HepG2 (cell line): ENCODE data around the gene MACROD2. TPM values are rescaled to one million over a fixed set of nuclear protein-coding genes. Genes with fewer than 3 reads are reported as not detected.

Experiments
- ATAC-seq: fragments of 200-7000 bp; cut with Tn5 transposase; 3 replicates; pipeline ENCODE4 v1.9.1; 2020; ENCODE audit warnings: mild to moderate bottlenecking, moderate library complexity
- BruUV-seq: library from RNA; stranded (reverse); fragments of 400-500 nt; replicated peaks from 2 replicates; lab custom pipeline; 2021; lab: Mats Ljungman, UMichigan
- CTCF ChIA-PET: fragments of 300-600 bp; formaldehyde crosslinking; extraction: SDS; loops from one replicate; lab custom pipeline; 2021; ENCODE audit warnings: low total read pairs, inconsistent platforms, low intra/inter-chr PET ratio; lab: Yijun Ruan, JAX
- POLR2A ChIA-PET: fragments of 350-600 bp; sonication (Branson Sonifier 250); formaldehyde crosslinking; loops from one replicate; lab custom pipeline; 2020; ENCODE audit warnings: antibody characterized with exemption, inconsistent platforms; lab: Yijun Ruan, JAX
- DNase-seq: peaks from one replicate; pipeline ENCODE4 v3.0.0-alpha.2; 2015; ENCODE audit warnings: low spot score
- FAIRE-seq: peaks from 3 replicates; lab custom pipeline; 2011; peaks lifted over from hg19 to GRCh38; lab: Jason Lieb, UNC
- H2AFZ ChIP-seq: one replicate; pipeline ENCODE4 v1.6.1; 2011; ENCODE audit warnings: low read length, inconsistent platforms
- H3K27ac ChIP-seq: fragments of 300-600 bp; 3 replicates; pipeline ENCODE4 v1.8.0; 2011; ENCODE audit warnings: mixed run types, mild to moderate bottlenecking, mixed read lengths, low read length, inconsistent platforms; ENCODE audit not compliant: insufficient read depth; ENCODE audit errors: extremely low read length
- H3K27me3 ChIP-seq, 2 experiments: fragments of 200-600 bp in 1 of 2; 2 replicates in 1 of 2; 3 replicates in 1 of 2; pipeline versions ENCODE4 v1.6.0 to v1.8.0; 2011; ENCODE audit warnings: low read length in 2 of 2, mild to moderate bottlenecking in 2 of 2, moderate library complexity in 2 of 2, inconsistent platforms in 1 of 2; ENCODE audit not compliant: insufficient read depth in 2 of 2, control insufficient read depth in 1 of 2
- H3K36me3 ChIP-seq, 2 experiments: fragments of 200-600 bp in 1 of 2; replicated peaks in 1 of 2; 2 replicates in 1 of 2; 3 replicates in 1 of 2; pipeline versions ENCODE4 v1.5.1 to v1.8.0; 2011; ENCODE audit warnings: low read length in 2 of 2, inconsistent platforms in 1 of 2; ENCODE audit not compliant: insufficient read depth in 2 of 2, control insufficient read depth in 1 of 2
- H3K4me1 ChIP-seq: 2 replicates; pipeline ENCODE4 v1.5.1; 2012; ENCODE audit warnings: low read length, inconsistent platforms; ENCODE audit not compliant: insufficient read depth
- H3K4me2 ChIP-seq: 2 replicates; pipeline ENCODE4 v1.6.0; 2011; ENCODE audit warnings: low read depth, low read length, inconsistent platforms
- H3K4me3 ChIP-seq, 3 experiments: fragments of 200-600 bp in 1 of 3; sonication (generic), shearing (Covaris generic) in 1 of 3; replicated peaks in 1 of 3; 2 replicates each; pipeline ENCODE4 v1.5.1; 2011 to 2016; ENCODE audit warnings: low read length in 3 of 3, inconsistent platforms in 2 of 3, low read depth in 2 of 3, mild to moderate bottlenecking in 2 of 3, control low read depth in 1 of 3, mixed read lengths in 1 of 3; ENCODE audit not compliant: insufficient read depth in 1 of 3
- H3K79me2 ChIP-seq: one replicate; pipeline ENCODE4 v1.6.1; 2011; ENCODE audit warnings: low read length, inconsistent platforms; ENCODE audit not compliant: insufficient read depth
- H3K9ac ChIP-seq: 2 replicates; pipeline ENCODE4 v1.6.0; 2011; ENCODE audit warnings: mild to moderate bottlenecking, low read depth, low read length, inconsistent platforms; ENCODE audit not compliant: insufficient read depth
- H3K9me3 ChIP-seq: 2 replicates; pipeline ENCODE4 v1.5.1; 2012; ENCODE audit warnings: mild to moderate bottlenecking, low read length
- H4K20me1 ChIP-seq: 2 replicates; pipeline ENCODE4 v1.6.0; 2011; ENCODE audit warnings: inconsistent platforms, mild to moderate bottlenecking, low read length, moderate library complexity; ENCODE audit not compliant: insufficient read depth
- AKAP8 ChIP-seq: sonication (generic); formaldehyde crosslinking; IDR thresholded peaks from 2 replicates; pipeline ENCODE4 v1.5.1; 2020; ENCODE audit warnings: mild to moderate bottlenecking, missing genetic modification reagents
- DRAP1 ChIP-seq: IDR thresholded peaks from 2 replicates; pipeline ENCODE4 v1.6.1; 2016; ENCODE audit warnings: missing genetic modification reagents, missing compliant biosample characterization
- PAXIP1 ChIP-seq: sonication (generic); formaldehyde crosslinking; conservative IDR thresholded peaks from 2 replicates; pipeline ENCODE4 v1.4.0; 2020; ENCODE audit warnings: mild to moderate bottlenecking, missing genetic modification reagents, moderate library complexity
- REST ChIP-seq, 2 experiments: IDR thresholded peaks; 2 replicates each; pipeline ENCODE4 v1.6.1; 2011 to 2012; ENCODE audit warnings: low read length in 2 of 2, borderline replicate concordance in 1 of 2, low read depth in 1 of 2, mild to moderate bottlenecking in 1 of 2, moderate library complexity in 1 of 2
- TCF7 ChIP-seq: sonication (generic); IDR thresholded peaks from 2 replicates; pipeline ENCODE4 v1.6.1; 2016; ENCODE audit warnings: antibody characterized with exemption, low read depth
- TFDP2 ChIP-seq: sonication (generic); formaldehyde crosslinking; IDR thresholded peaks from 2 replicates; pipeline ENCODE4 v1.4.0; 2020; ENCODE audit warnings: missing genetic modification reagents
- ZFYVE20 ChIP-seq: sonication (generic); formaldehyde crosslinking; IDR thresholded peaks from 2 replicates; pipeline ENCODE4 v1.8.0; 2023; ENCODE audit warnings: low read depth, mild to moderate bottlenecking, moderate library complexity, missing genetic modification reagents, borderline replicate concordance
- ZNF17 ChIP-seq: sonication (generic); formaldehyde crosslinking; IDR thresholded peaks from 2 replicates; pipeline ENCODE4 v1.5.0; 2020; ENCODE audit warnings: mild to moderate bottlenecking, missing genetic modification reagents
- ZNF224 ChIP-seq: sonication (generic); formaldehyde crosslinking; IDR thresholded peaks from 2 replicates; pipeline ENCODE4 v1.5.0; 2020; ENCODE audit warnings: mild to moderate bottlenecking, missing genetic modification reagents
- ZNF230 ChIP-seq: sonication (generic); formaldehyde crosslinking; IDR thresholded peaks from 2 replicates; pipeline ENCODE4 v1.4.0; 2020; ENCODE audit warnings: mild to moderate bottlenecking, missing genetic modification reagents
- ZNF24 ChIP-seq: fragments of 450-650 bp; IDR thresholded peaks from 2 replicates; pipeline ENCODE4 v1.6.1; 2017; ENCODE audit warnings: antibody characterized with exemption, mild to moderate bottlenecking
- ZNF44 ChIP-seq: sonication (generic); formaldehyde crosslinking; IDR thresholded peaks from 2 replicates; pipeline ENCODE4 v1.5.1; 2020; ENCODE audit warnings: mild to moderate bottlenecking, missing genetic modification reagents
- ZNF629 ChIP-seq: sonication (generic); formaldehyde crosslinking; conservative IDR thresholded peaks from 2 replicates; pipeline ENCODE4 v1.5.0; 2020; ENCODE audit warnings: missing genetic modification reagents
- ZNF639 ChIP-seq: conservative IDR thresholded peaks from 2 replicates; pipeline ENCODE4 v1.6.1; 2018; ENCODE audit warnings: missing genetic modification reagents
- ZNF879 ChIP-seq: sonication (generic); formaldehyde crosslinking; IDR thresholded peaks from 2 replicates; pipeline ENCODE4 v1.8.1; 2023; ENCODE audit warnings: missing genetic modification reagents
- WGBS: methylation state at CpG from one replicate; pipeline ENCODE4 v1.1.6; 2017; ENCODE audit warnings: low lambda C conversion rate; 5-methylcytosine and 5-hydroxymethylcytosine counted together
- in situ Hi-C: cut with HindIII; loops from 2 replicates; pipeline ENCODE4 v1.10.0; 2017; ENCODE audit warnings: low pct_unique_long_range_greater_than_20kb; ENCODE audit not compliant: extremely low pct_ligation_motif_present
- intact Hi-C: fragments of 100-400 bp; cut with micrococcal nuclease; formaldehyde crosslinking; loops from one replicate; pipeline ENCODE4 v1.10.0; 2022; ENCODE audit not compliant: unreplicated experiment
- polyA plus RNA-seq, 8 experiments: library from polyadenylated mRNA; depleted of rRNA in 3 of 8; stranded (reverse) in 7 of 8; unstranded in 1 of 8; fragments of >200 nt; fragmentation: Illumina TruSeq in 4 of 8; extraction: Trizol in 4 of 8; gene quantifications; 2 replicates each; pipeline versions ENCODE4 v1.2.1 to v1.2.3, GENCODE V29; 2011 to 2016; ENCODE audit warnings: low read depth in 4 of 8, missing spikeins in 1 of 8, mixed read lengths in 1 of 8; ENCODE audit not compliant: insufficient read depth in 1 of 8
- total RNA-seq, 5 experiments: library from RNA; depleted of rRNA; stranded (reverse); fragments of >200 nt; fragmentation: Illumina TruSeq; extraction: Trizol; gene quantifications; 2 replicates each; pipeline ENCODE4 v1.2.3, GENCODE V29; 2016; ENCODE audit warnings: low read depth in 1 of 5

MACROD2 gene
- total and polyA plus RNA-seq, 2 of the 13 experiments (the other 11 are each of a cell fraction or from before 2014, with no cell fraction given): 0.13 to 0.51 TPM

GRCh38 chr20:15848995-15849610 lies 1853.8 kb downstream of the MACROD2 start:
- in situ Hi-C loops: no loop called here
- WGBS: 34% methylated on average over 12 of the region's 12 CpGs
- ChIA-PET POLR2A (no interaction called here), CTCF (no interaction called here)
- intact Hi-C loops: no loop called here
- Histone ChIP-seq H3K9ac (no peak overlapping the region), H3K27ac (no peak overlapping the region), H3K27me3 (no peaks in the 10 kb centered on the region), H3K36me3 (no peaks in the 10 kb centered on the region), H3K4me2 (no peak overlapping the region), H2AFZ (no peak overlapping the region), H4K20me1 (no peaks in the 10 kb centered on the region), H3K9me3 (peaks cover 96% of the 10 kb centered on the region), H3K79me2 (no peaks in the 10 kb centered on the region), H3K4me1 (no peaks in the 10 kb centered on the region), H3K4me3 (no peak overlapping the region)
- DNase-seq (no peak), ATAC-seq (no peak), FAIRE-seq (no peak)
- no TSS peak for BruUV-seq
- no peak for TF ChIP-seq ZNF629 (CRISPR knock-in tag)
- TF ChIP-seq ZNF879 (CRISPR knock-in tag): no peak
- no peak for TF ChIP-seq ZNF17
- TF ChIP-seq TFDP2 (CRISPR knock-in tag): no peak
- no peak for TF ChIP-seq ZNF24
- TF ChIP-seq TCF7: no peak
- no peak for TF ChIP-seq ZNF639 (CRISPR knock-in tag)
- TF ChIP-seq PAXIP1 (CRISPR knock-in tag): no peak
- no peak for TF ChIP-seq ZFYVE20
- no peak for TF ChIP-seq ZNF44 (CRISPR knock-in tag)
- TF ChIP-seq AKAP8: no peak
- TF ChIP-seq DRAP1 (CRISPR knock-in tag): no peak
- no peak for TF ChIP-seq ZNF230 (CRISPR knock-in tag)
- no peak for TF ChIP-seq ZNF224
- no peak for TF ChIP-seq REST (IDR thresholded peaks at IDR 0.05; ENCODE audit: borderline replicate concordance in 1 of 2, low read depth in 1 of 2, low read length in 2 of 2)
